Measurements from ENCODE around the gene CYP4F8. TPM values are rescaled to one million over a fixed set of nuclear protein-coding genes. Genes with fewer than 3 reads are reported as not detected.
"Not testable (repeated sequence)": the region's sequence is repeated elsewhere in the genome, so short reads cannot be mapped to it uniquely, and the experiment has no call there.

CYP4F8 gene
- total RNA-seq = under 1 TPM in 1 of 2 donors, not detected in 1; 0.09 TPM
- long read RNA-seq = 0 reads

GRCh38 chr19:15614507-15615379 is at the start of gene CYP4F8:
Gene CYP4F8, plus strand, starts transcription at chr19:15615218. Its CDS starts 399 bp downstream, at chr19:15615617.
- no peak for DNase-seq
- intact Hi-C loops (cut with DNase I, micrococcal nuclease) = no loop called here
- ATAC-seq = no peak

- intact Hi-C loops (cut with DNase I, micrococcal nuclease) = no loop called here
- ATAC-seq = no peak
Observed at GRCh38 chr19:15570420-15570819, 44.6 kb upstream of the CYP4F8 start.

DNA sequence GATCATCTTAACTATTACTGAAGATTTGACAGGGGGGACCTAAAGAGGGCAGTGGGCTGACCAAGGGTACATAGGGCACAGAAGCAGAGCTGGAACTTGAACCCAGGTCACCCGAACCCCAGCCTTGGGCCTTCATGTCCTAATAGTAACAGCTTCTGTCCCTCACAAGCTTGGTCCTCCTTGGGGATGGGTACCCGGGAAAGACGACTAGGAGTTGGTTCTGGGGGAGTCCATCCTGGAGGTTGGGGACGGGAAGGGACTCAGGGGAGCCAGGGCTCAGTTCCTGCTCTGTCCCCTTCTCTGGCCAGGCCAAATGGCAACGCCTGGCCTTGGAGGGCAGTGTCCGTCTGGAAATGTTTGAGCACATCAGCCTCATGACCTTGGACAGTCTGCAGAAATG is 39.6 kb upstream of the CYP4F8 start:
- ATAC-seq = no peak
- DNase-seq = no peak
- intact Hi-C loops (cut with DNase I, micrococcal nuclease) = no loop called here

More at GRCh38 chr19:15570420-15570819, 44.6 kb upstream of the CYP4F8 start:
- no peak for DNase-seq

DNA sequence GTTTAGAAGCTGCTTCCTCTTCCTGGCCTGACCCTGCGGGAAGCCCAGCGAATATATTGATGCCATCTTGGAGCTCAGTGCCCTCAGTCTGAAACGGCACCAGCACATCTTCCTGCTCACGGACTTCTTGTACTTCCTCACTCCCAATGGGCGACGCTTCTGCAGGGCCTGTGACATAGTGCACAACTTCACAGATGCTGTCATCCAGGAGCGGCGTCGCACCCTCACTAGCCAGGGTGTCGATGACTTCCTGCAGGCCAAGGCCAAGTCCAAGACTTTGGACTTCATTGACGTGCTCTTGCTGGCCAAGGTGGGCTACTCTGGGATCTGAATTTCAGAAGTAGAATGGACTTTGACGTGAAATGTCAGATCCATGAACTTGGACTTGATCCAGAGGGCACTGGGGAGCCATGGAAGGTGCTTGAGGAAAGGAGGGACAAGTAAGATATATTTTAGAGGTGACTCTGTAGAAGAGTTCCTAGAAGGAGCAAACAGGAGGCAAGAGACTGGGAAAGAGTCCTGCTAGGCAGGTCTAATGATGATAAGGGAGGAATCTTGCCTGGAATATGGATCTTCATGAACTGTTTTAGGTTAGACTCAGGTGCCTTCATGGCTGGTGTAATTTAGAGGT is 38.4 kb upstream of the CYP4F8 start:
- intact Hi-C loops (cut with DNase I, micrococcal nuclease) = no loop called here
- DNase-seq = no peak
- no peak for ATAC-seq

DNA sequence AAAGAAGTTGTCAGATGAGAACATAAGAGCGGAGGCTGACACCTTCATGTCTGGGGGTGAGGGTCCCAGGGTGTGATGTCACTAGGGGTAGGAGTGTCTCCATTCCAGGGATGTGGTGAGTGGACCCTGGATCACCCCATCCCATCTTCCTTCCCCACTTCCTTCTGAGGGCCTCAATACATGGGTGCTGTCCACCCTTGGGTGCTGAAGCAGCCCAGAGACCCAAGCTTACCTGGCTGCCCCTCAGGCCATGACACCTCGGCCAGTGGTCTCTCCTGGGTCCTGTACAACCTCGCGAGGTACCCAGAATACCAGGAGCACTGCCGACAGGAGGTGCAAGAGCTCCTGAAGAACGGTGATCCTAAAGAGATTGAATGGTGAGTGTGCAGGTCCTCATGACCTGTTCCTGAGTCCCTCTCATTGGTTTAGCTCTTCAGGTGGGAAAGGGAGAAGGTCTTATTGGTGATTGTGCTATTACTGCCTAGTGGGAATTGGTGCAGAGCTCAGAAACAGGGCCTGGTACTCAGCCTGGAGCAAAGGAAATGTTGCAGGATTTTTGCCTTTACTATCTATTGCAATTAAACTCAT is 37.7 kb upstream of the CYP4F8 start:
- DNase-seq = no peak
- intact Hi-C loops (cut with DNase I, micrococcal nuclease) = no loop called here
- no peak for ATAC-seq

GRCh38 chr19:15583346-15583745 is 31.7 kb upstream of the CYP4F8 start:
- no peak for DNase-seq
- intact Hi-C loops (cut with DNase I, micrococcal nuclease) = no loop called here
- ATAC-seq = no peak

GRCh38 chr19:15584095-15584494 is 30.9 kb upstream of the CYP4F8 start:
- DNase-seq (no peak), ATAC-seq (no peak)
- intact Hi-C loops (cut with DNase I, micrococcal nuclease) = no loop called here

DNA sequence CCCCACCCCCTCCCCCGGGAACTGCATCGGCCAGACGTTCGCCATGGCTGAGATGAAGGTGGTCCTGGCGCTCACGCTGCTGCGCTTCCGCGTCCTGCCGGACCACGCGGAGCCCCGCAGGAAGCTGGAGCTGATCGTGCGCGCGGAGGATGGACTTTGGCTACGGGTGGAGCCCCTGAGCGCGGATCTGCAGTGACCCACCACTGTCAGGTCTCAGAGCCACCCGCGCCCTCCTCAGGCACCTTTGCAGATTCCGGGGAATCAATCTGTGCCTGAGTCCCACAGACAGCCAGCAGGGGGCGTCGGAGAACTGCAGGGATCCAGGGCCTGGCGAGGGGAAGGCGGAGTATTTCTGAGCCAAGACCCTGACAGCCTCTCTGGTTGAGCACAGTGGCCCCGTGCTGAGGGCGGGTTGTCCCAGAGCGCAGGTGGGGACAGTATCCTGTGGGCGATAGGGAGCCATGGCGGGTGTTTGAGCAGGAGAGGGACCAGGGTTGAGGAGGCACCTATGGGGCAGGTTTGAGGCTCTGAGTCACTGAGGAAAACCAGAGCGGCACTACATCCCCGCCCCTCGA is 30.4 kb upstream of the CYP4F8 start:
- intact Hi-C loops (cut with DNase I, micrococcal nuclease) = no loop called here
- ATAC-seq (peak; percentile 90), DNase-seq (peak; percentile 60 to 88)

GRCh38 chr19:15587663-15588062 is 27.4 kb upstream of the CYP4F8 start:
- intact Hi-C loops (cut with DNase I, micrococcal nuclease) = no loop called here
- ATAC-seq (no peak), DNase-seq (peak in 1 of 2 donors; percentile 29)

GRCh38 chr19:15588265-15588664 is 26.8 kb upstream of the CYP4F8 start:
- ATAC-seq = no peak
- DNase-seq = no peak
- intact Hi-C loops (cut with DNase I, micrococcal nuclease) = no loop called here

DNA sequence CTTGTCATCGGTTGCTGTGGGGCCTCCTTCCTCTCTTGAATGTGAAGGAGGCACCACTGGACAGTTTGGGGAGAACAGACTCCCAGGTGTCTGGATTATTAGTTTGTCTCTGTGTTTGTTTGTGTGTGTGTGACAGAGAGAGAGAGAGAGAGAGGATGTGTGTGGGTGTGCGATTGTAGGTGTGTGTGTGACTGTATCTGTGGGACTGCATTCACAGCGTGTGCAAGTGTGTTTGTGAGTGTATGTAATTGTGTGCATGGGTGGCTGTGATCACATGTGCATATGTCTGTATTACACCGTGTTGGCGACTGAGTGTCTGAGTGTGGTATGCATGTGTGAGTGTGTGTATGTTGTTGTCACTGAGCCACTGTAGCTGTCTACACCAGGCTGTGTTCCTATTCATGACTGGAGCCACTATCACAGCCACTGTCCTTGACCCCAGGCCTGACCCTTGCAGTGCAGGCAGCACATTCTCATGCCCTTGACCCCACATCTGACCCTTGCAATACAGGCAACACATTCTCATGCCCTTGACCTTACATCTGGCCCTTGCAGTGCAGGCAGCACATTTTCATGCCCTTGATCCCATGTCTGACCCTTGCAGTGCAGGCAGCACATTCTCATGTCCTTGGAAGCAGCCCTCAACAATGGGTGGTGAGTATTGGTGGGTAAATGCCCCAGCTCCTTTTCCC is 25.1 kb upstream of the CYP4F8 start:
- DNase-seq (no peak), ATAC-seq (no peak)
- intact Hi-C loops (cut with DNase I, micrococcal nuclease) = no loop called here

GRCh38 chr19:15591796-15592195 is 23.2 kb upstream of the CYP4F8 start:
- intact Hi-C loops (cut with DNase I, micrococcal nuclease) = no loop called here
- ATAC-seq (no peak), DNase-seq (no peak)

DNA sequence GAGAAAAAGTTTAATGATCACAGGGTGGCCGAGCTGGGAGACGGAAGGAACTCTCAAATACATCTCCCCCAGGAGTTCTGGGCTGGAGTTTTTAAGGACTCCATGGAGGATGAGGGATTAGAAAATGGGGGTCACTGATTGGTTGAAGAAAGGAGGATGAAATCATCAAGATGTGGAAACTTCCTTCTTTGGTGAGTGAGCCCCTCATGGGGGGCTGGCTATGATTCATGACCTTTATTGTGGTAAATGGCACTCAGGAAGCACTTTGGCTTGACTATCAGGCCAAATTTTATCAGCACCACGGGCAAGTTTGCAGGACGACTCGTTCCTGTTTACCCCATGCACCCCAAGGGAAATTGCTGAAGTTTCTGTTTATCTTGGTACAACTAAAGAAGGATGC is 22.5 kb upstream of the CYP4F8 start:
- intact Hi-C loops (cut with DNase I, micrococcal nuclease); ATAC-seq; DNase-seq: not testable (repeated sequence)

DNA sequence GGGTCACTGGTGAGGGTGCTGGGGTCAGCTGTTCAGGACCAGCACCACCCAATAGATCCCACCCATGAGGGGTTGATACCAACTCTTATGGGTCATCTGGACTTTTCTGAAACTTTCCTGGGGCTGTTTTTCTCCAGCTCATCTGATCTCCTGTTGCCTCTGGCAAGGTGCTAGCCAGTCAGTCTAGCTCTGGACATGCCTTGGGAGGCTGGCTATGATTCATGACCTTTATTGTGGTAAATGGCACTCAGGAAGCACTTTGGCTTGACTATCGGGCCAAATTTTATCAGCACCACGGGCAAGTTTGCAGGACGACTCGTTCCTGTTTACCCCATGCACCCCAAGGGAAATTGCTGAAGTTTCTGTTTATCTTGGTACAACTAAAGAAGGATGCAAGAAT is 21.3 kb upstream of the CYP4F8 start:
- ATAC-seq; DNase-seq; intact Hi-C loops (cut with DNase I, micrococcal nuclease): not testable (repeated sequence)

DNA sequence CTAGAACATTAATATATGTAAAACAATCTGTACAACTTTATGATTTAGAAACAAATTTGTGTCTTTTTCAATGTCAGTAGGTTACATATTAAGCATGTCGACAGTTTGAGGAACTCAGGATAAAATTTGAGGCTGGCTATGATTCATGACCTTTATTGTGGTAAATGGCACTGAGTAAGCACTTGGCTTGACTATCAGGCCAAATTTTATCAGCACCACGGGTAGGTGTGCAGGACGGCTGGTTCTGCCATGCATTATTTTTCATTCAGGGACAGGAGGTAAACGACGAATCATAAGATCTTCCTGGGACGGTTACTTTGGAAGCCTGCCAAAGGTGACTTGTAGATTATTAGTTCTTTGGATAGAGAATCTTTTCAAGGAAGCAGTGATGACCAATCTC is 19.9 kb upstream of the CYP4F8 start:
- no peak for ATAC-seq
- intact Hi-C loops (cut with DNase I, micrococcal nuclease) = no loop called here
- DNase-seq = no peak

GRCh38 chr19:15607978-15608925 is 6.8 kb upstream of the CYP4F8 start:
- intact Hi-C loops (cut with DNase I, micrococcal nuclease); DNase-seq; ATAC-seq: not testable (repeated sequence)

- ATAC-seq = no peak
Observed at GRCh38 chr19:15609261-15609660, 5.8 kb upstream of the CYP4F8 start.

GRCh38 chr19:15612342-15612741 is 2.7 kb upstream of the CYP4F8 start:
- DNase-seq (no peak), ATAC-seq (no peak)
- intact Hi-C loops (cut with DNase I, micrococcal nuclease) = no loop called here

More at GRCh38 chr19:15609261-15609660, 5.8 kb upstream of the CYP4F8 start:
- DNase-seq = no peak
- intact Hi-C loops (cut with DNase I, micrococcal nuclease) = no loop called here
